Hematopoietic multipotent progenitor cell treated with erythropoietin and hydrocortisone succinate and interleukin-3 and kit ligand, for 17 days (in vitro differentiated cells): ENCODE measurements around the gene PPY.
"Not testable (repeated sequence)": the region's sequence is repeated elsewhere in the genome, so short reads cannot be mapped to it uniquely, and the experiment has no call there.

Source experiments
- DNase-seq: peaks from one replicate; pipeline ENCODE4 v3.0.0-alpha.2; 2015; ENCODE audit warnings: low spot score

PPY gene

DNA sequence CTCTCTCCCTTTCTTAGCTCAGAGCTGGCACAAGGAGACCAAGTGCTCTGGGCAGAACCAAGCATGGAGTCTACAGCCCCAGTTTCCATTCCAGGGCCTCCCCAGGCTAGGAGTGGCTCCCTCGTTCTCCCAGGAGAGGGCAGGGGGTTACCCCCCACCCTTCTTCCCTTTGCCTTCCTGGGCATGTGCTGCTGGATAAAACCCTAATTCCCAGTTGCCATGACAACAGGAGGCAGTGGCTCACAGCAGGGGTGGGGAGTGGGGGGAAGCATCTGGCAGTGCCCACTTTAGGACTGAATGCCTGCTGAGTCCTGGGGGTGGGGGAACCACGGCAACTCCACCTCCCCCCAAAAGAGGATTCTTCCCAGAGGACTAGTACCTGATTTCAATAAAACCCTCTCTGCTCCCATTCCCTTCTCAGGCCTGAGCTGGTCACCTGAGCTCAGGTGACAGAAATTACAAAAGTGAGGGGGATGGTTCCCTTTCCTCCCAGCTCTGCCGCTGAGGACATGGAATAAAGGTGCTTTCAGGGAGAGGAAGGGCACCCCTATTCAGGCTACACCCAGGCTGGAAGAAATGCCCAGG lies 36.8 kb downstream of the PPY start:
- DNase-seq = no peak

GRCh38 chr17:43901861-43902589 lies 40.3 kb downstream of the PPY start:
- no peak for DNase-seq

DNA sequence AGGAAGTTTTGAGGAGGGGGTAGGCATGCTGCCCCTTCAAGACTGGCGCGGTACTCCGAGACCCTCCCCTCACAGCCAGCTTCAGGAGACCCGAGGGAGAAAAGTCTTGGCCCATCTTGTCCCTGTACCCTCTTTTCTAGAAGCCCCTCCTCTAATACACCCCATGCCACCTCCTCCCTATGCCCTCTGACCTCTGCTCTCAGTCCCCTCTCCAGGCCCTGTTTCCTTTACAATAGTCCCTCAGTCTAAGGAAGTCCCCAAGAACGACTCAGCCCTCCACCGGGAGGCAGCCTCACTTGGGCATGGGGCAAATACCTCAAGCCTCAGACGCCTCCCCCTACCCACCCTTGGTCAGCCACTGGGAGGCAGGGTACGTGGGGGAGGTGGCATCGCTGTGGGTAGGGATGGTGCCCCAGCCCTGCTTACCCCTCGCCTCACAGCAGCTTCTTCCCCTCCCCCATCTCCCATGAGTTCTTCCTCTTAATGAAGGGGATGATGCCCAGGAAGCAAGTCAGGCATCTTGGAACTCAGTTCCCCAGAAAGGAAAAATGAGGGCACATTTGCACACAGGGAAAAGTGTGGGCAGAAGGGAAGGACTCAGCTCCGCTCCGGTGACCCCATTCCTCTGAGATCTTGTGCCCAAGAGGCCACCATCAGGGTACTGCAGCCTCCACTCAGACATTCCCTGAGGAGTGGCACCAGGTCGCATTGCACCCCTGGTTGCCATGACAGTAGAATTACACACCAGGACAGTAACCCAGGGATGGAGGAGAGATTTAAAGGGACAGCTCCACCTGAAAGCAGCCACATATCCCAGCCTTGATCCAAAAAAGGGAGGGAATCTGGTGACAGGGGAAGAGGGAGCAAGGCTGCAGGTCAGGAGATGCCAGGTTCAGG lies 41.2 kb downstream of the PPY start:
- no peak for DNase-seq

DNA sequence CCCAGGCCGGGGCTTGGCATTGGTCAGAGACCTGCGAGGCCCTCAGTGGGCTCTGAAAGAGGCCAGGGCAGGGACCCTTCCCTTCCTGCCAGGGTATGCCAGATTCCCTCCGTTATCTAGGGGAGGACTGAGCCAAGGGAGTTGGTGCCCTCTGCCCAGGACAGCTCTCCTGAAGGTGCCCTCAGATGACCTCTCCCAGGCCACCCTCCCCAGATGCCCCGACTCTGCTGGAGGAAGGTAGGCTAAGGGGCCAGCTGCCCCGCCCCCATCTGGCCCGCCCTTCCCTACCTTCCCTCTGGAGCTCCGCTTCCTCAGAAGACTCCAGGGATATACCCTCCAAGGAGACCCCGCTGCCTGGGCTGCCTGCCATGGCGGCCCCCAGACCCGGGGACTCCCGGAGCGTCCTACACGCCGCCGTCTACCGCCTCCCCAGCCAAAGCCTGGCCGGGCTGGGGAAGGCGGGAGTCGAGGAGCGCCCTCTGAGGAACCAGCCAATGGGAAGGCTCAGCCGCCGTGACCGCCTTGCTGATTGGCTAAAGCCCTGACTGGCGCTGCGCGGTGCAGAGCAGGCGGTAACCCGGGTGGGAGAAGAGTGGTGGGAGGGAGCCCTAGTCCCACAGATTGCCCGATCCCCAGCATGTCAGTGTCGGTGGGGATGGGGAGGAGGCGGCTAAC lies 42.0 kb downstream of the PPY start:
- no peak for DNase-seq

DNA sequence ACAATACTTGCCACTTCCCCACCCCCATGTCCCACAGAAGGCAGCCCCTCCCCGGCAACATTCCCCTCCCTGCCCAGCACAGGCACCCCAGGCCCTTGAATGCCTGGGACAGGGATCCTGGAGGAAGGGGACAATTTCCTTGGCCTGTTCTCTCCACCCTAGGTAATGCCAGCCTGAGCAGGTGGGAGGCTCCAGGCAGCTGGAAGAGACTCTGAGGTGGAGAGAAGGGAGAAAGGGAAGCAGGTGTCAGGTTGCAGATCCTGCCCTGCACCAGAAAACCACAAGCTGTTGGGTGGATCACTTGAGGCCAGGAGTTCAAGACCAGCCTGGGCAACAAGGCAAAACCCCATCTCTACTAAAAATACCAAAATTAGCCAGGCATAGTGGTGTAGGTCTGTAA lies 43.8 kb downstream of the PPY start:
- DNase-seq = no peak

GRCh38 chr17:43897831-43898230 lies 44.4 kb downstream of the PPY start:
- DNase-seq = no peak

DNA sequence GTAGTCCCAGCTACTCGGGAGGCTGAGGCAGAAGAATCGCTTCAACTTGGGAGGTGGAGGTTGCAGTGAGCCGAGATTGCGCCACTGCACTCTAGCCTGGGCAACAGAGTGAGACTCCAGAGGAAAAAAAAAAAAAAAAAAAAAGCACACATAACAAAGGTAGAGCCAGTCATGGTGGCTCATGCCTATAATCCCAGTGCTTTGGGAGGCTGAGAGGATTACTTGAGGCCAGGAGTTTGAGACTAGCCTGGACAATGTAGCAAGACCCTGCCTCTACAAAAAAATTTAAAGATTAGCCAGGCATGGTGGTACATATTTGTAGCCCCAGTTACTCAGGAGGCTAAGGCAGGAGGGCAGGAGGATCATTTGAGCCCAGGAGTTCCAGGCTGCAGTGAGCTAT lies 47.8 kb downstream of the PPY start:
- DNase-seq = not testable (repeated sequence)

GRCh38 chr17:43892647-43892952 lies 49.7 kb downstream of the PPY start:
- DNase-seq = no peak

DNA sequence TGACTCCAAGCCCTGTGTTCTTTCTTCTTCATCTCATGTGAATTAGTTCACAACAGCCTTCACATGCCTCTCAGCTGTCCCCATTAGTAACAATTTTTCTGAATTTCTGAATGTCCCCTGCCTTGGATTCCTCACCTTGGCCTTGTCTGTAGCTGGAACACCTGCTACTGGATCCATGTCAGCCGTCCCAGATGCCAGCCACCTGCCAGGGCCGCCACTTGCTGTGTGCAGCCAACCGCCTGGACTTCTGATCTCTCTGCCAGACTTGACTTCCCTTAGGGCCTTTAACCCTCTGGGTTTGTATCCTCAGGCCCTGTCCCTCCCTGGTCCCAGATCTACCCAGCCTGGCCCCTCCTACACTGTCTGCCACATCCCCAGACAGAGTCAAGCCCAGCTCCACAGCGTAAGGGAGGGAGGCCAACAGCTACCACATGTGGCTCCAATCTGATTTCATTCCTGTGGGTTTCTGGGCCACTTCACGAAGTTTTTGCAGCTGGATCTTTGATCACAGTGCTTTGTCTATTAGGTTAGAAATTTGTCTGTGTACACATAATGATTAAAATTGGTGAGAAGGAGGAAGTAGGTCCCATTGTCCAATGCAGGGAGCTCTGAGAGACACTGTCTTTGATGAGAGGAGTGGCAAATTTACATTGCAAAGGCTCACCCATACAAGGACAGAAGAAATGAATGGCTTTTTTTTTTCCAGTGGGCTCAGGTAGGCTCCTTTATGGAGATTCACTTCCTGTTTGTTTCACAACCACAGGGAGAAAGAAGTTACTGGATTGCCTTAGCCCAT lies 50.2 kb downstream of the PPY start:
- no peak for DNase-seq
